Endothelial cell of umbilical vein (primary cell): ENCODE data around the gene WDHD1.

Source experiments
- CTCF ChIP-seq, 2 donors: IDR thresholded peaks; 1 replicate in 1 of 2; 2 replicates in 1 of 2; pipeline ENCODE4 v1.5.1; 2011; ENCODE audit warnings: low read length in 2 of 2, mild to moderate bottlenecking in 2 of 2, moderate library complexity in 2 of 2, control low read depth in 1 of 2, inconsistent platforms in 1 of 2, low read depth in 1 of 2; ENCODE audit not compliant: insufficient read depth in 1 of 2; ENCODE audit errors: extremely low read depth in 1 of 2
- EZH2 ChIP-seq: IDR thresholded peaks from 2 replicates; pipeline ENCODE4 v1.6.1; 2012; ENCODE audit warnings: borderline replicate concordance, low read depth, mild to moderate bottlenecking, moderate library complexity, low read length, inconsistent platforms; ENCODE audit not compliant: severe bottlenecking
- MYC ChIP-seq: IDR thresholded peaks from one replicate; pipeline ENCODE4 v1.6.1; 2011; ENCODE audit warnings: mild to moderate bottlenecking, low read depth, low read length
- POLR2A ChIP-seq: IDR thresholded peaks from 2 replicates; pipeline ENCODE4 v1.6.1; 2012; ENCODE audit warnings: low read depth, mild to moderate bottlenecking, control low read depth, low read length

GRCh38 chr14:54889919-54890318, 137.0 kb downstream of the WDHD1 start:
- no peak for TF ChIP-seq EZH2
- TF ChIP-seq CTCF (IDR thresholded peaks at IDR 0.05; ENCODE audit: extremely low read depth in 1 of 2, insufficient read depth in 1 of 2, low read depth in 1 of 2, low read length in 2 of 2): no peak
- TF ChIP-seq MYC: no peak
- no peak for TF ChIP-seq POLR2A
